ENCODE measurements around the gene RPS29.

RPS29 gene

DNA sequence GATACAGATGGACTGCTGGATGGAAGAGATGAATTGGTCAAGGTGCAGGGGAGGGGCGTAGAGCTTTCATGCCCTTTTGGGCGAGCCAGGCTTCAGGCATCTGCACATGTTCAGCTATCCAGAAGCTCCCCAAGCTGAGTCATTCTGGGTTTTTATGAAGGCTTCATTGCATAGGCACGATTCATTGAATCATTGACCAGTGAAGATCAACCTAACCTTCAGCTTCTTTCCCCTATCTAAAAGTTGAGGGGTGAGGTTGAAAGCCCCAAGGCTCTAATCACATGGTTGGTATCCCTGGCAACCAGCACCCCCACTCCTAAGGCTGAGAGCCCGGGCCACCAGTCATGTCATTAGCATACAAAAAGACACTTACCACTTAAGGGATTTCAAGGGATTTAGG, 36.3 kb downstream of the RPS29 start:
- DNase-seq (ENCODE audit: low read depth): no peak
- TF ChIP-seq, protein P1, sequence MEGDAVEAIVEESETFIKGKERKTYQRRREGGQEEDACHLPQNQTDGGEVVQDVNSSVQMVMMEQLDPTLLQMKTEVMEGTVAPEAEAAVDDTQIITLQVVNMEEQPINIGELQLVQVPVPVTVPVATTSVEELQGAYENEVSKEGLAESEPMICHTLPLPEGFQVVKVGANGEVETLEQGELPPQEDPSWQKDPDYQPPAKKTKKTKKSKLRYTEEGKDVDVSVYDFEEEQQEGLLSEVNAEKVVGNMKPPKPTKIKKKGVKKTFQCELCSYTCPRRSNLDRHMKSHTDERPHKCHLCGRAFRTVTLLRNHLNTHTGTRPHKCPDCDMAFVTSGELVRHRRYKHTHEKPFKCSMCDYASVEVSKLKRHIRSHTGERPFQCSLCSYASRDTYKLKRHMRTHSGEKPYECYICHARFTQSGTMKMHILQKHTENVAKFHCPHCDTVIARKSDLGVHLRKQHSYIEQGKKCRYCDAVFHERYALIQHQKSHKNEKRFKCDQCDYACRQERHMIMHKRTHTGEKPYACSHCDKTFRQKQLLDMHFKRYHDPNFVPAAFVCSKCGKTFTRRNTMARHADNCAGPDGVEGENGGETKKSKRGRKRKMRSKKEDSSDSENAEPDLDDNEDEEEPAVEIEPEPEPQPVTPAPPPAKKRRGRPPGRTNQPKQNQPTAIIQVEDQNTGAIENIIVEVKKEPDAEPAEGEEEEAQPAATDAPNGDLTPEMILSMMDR (IDR thresholded peaks at IDR 0.05; ENCODE audit: low read depth, low read length, missing control alignments): no peak

DNA sequence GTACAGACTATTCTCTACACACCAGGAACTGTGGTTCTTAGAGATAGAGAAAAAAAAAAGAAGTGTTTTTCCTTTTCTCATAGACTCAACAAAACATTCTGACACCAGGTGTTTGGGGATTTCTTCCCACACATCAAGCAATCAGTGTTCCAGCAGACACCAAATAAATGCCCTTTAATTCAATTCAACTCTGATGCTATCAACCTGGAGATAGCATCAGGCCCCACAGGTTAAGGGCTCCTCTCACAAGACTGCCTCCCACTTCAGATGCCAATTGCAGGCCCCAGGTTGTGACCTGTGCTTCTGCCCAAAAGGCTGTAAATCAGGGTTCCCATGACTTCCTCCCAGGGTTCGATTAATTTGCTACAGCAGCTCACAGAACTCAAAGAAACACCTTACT, 36.7 kb downstream of the RPS29 start:
- no peak for DNase-seq (ENCODE audit: low read depth)
- TF ChIP-seq, protein P1 (IDR thresholded peaks at IDR 0.05; ENCODE audit: low read depth, low read length, missing control alignments): no peak
- H3K4me3 ChIP-seq (ENCODE audit: low read depth, low read length): no peak overlapping the region

More for the DNA sequence above, 36.3 kb downstream of the RPS29 start:
- no peak overlapping the region for H3K4me3 ChIP-seq (ENCODE audit: low read depth, low read length)

DNA sequence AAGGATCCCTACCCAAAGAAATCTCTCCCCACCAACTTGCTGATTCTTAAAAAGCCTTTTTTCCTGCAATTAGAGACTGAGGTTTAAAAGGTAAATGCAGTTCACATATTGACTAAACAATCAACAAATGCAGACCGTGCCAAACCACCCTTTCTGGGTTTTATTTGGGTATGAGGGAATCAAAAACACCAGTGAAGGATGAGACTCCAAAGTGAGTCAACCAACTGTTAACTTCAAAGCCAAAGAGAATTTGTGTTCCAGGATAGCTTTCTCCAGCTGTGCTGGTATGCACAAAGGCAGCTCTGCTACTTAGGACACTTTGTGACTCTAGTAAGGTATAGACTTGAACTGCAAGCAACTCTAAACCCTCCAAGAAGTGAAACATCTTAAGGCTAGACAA, 39.4 kb downstream of the RPS29 start:
- TF ChIP-seq, protein P1 (IDR thresholded peaks at IDR 0.05; ENCODE audit: low read depth, low read length, missing control alignments): no peak
- no peak overlapping the region for H3K4me3 ChIP-seq (ENCODE audit: low read depth, low read length)
- no peak for DNase-seq (ENCODE audit: low read depth)

DNA sequence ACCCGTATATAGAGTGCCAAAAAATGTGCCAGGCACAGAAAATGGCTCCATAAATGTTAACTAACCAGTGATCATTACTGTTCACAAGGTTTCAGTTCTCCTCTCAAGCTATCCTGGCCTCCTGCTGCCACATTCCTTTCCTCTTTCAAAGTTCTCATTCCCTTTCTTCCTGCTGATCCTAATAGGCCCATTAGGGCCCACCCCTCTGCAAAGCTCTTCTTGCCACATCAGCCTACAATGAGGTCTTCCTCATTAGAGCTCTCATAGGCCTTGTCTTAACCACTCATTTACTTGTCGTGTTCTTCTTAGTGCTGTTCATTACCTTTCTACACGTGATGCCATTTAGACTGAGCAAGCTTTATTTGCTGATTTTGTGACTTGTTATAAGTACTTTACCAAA, 40.5 kb downstream of the RPS29 start:
- TF ChIP-seq, protein P1 (IDR thresholded peaks at IDR 0.05; ENCODE audit: low read depth, low read length, missing control alignments): no peak
- H3K4me3 ChIP-seq (ENCODE audit: low read depth, low read length): no peak overlapping the region
- no peak for DNase-seq (ENCODE audit: low read depth)

DNA sequence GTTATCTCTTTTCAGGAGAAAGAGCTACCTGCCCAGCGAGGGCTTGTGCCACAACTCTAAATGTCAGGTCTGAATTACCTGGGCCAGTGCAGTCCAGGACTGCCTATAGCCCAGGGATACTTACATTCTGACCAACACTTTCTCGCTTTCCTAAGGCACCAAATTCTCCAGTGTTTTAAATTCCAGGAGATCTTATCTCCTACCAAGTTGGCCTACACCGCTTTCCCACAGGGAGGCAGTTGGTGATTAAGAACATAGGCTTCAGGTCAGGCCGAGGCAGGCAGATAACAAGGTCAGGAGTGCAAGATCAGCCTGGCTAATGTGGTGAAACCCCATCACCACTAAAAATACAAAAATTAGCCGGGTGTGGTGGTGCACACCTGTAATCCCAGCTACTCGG, 41.1 kb downstream of the RPS29 start:
- H3K4me3 ChIP-seq (ENCODE audit: low read depth, low read length): no peak overlapping the region
- DNase-seq (ENCODE audit: low read depth): no peak
- TF ChIP-seq, protein P1 (IDR thresholded peaks at IDR 0.05; ENCODE audit: low read depth, low read length, missing control alignments): no peak

DNA sequence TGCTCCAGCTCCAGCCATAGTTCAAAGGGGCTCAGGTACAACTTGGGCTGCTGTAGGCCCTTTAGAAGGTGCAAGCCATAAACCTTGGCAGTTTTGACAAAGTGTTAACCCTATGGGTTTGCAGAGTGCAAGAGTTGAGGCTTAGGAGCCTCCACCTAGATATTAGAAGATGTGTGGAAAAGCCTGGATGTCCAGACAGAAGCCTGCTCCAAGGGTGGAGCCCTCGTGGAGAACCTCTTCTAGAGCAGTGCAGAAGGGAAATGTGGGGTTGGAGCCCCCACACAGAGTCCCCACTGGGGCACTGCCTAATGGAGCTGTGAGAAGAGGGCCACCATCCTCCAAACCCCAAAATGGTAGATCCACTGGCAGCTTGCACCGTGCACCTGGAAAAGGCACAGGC, 45.1 kb downstream of the RPS29 start:
- DNase-seq (ENCODE audit: low read depth): no peak
- TF ChIP-seq, protein P1 (IDR thresholded peaks at IDR 0.05; ENCODE audit: low read depth, low read length, missing control alignments): no peak
- H3K4me3 ChIP-seq (ENCODE audit: low read depth, low read length): no peak overlapping the region

DNA sequence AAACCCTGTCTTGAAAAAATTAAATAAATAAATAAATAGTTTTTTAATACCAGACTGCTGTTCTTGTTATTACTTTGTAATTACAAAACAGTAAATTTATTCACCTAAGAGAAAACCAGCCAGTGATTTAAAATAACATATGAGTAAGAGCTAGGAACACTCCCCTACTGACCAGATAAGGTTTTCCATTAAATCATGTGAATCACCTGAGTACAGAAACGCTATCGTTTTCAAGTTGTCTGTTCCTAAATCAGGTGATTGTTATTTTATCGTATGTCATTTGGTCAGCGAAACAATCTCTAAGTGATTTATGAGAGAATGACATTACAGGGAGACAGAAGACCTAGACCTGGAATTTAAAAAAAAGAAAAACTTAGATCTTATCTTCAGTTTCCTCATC, 47.3 kb downstream of the RPS29 start:
- H3K4me3 ChIP-seq (ENCODE audit: low read depth, low read length): no peak overlapping the region
- no peak for DNase-seq (ENCODE audit: low read depth)
- TF ChIP-seq, protein P1 (IDR thresholded peaks at IDR 0.05; ENCODE audit: low read depth, low read length, missing control alignments): no peak
